HG02870 (cell line): ENCODE measurements around the gene SORCS2.

Source experiments
- ATAC-seq: cut with Tn5 transposase; IDR thresholded peaks from one replicate; pipeline ENCODE4 v1.9.1; 2021; ENCODE audit warnings: mild to moderate bottlenecking, moderate library complexity; ENCODE audit not compliant: unreplicated experiment

Gene SORCS2

DNA sequence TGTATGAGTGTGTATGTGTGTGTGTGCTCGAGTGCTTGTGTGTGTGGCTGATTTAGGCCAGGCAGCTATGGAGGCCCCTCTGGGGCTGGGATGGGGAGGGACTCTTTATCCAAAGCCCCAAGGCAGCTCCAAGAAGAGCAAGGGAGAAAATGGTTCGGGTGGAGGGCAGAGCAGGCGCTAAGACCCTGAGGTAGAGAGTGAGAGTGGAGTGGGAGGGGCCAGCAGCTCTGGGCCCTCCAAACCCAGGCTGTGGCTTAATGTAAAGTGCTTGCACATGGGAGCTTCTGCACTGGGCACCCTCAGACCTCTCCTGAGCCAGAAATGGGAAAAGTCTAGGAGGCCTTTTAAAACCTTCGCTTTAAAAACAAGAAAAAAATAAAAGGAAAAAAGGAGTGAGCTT is 475.9 kb downstream of the SORCS2 start:
- no peak for ATAC-seq

DNA sequence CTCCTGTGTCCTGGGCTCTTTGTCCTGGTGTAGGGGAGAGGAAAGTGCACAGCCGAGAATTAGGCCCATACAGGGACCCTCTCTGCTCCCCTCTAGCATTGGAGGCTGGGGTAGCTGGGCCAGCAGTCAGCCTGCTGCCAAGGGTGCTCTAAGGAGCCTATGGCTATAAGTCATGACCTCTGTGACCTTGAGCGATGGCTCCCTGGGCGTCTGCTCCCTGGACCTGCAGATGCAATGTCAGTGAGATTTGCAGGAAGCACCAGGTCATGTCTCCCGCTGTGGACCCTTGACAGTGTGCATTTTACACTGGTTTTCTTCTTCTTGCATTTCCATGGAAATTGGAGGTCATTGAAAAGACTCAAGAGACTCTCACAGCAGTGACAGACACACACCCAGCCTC is 476.5 kb downstream of the SORCS2 start:
- ATAC-seq, result no peak

GRCh38 chr4:7672601-7673000 is 480.3 kb downstream of the SORCS2 start:
- no peak for ATAC-seq

GRCh38 chr4:7673121-7673520 is 480.8 kb downstream of the SORCS2 start:
- no peak for ATAC-seq

- ATAC-seq, result no peak
Measured at GRCh38 chr4:7674706-7675105, 482.4 kb downstream of the SORCS2 start.

DNA sequence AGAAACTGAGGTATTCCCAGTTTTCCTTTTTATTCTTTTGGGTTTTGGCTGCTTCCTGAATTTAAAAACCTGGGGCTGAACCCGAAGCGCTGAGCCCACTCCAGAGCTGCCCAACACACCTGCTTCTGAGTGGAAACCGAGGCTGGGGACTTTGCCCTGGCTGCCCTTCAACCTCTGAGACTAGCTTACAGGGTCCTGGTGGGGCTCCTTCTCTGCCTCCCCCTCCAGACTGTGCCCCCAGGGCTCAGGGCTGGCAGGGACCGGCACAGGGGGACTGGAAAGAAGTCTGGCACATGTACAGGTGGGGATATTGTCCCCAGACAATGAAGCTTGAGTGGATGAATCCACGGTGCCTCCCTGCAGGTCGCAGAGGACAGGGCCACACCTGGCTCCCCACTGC is 482.8 kb downstream of the SORCS2 start:
- no peak for ATAC-seq

- no peak for ATAC-seq
Measured at GRCh38 chr4:7675612-7676320, 483.4 kb downstream of the SORCS2 start.

DNA sequence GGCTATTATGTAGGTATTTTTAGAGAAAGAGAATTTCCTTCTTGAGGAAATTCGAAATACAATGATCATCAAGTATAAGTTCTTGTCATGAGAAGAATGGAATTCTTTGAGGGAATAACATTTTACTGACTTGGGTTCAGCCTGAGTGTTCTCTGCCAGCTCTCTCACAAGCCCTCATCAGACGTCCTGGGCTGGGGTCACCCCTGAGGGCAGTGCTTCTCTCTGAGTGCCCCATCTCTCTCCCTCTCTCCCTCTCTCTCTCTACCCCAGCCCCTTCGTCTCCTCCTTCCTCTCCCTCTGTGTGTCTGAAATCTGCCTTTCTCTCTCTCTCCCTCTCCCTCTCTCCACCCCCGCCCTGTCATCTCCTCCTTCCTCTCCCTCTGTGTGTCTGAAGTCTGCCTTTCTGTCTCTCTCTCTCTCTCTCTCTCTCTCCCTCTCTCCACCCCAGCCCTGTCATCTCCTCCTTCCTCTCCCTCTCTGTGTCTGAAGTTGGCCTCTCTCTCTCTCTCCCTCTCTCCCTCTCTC is 484.1 kb downstream of the SORCS2 start:
- ATAC-seq, result no peak

- no peak for ATAC-seq
Measured at GRCh38 chr4:7677086-7677485, 484.7 kb downstream of the SORCS2 start.

GRCh38 chr4:7677799-7678301 is 485.5 kb downstream of the SORCS2 start:
- no peak for ATAC-seq

DNA sequence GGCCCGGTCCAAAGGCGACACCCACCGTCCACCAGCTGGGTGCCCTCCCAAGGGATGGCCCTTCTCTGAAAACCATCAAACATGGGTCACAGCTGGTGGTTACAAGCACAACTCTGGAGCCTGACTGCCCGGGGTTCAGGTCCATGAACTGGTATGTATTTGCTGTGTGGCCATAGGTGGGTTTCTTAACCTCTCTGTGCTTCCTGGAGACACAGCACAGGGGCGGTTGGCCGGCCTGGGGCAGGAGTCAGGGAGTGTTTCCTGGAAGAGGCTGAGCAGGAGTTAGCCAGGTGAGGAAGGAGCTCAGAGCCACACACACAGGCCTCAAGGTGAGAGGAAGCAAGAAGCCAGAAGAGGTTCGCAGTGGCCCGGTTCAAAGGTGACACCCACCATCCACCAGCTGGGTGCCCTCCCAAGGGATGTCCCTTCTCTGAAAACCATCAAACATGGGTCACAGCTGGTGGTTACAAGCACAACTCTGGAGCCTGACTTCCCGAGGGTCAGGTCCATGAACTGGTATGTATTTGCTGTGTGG is 486.0 kb downstream of the SORCS2 start:
- no peak for ATAC-seq

GRCh38 chr4:7679406-7680040 is 487.2 kb downstream of the SORCS2 start:
- ATAC-seq, result no peak

GRCh38 chr4:7680106-7680505 is 487.8 kb downstream of the SORCS2 start:
- ATAC-seq, result no peak

GRCh38 chr4:7680731-7681130 is 488.4 kb downstream of the SORCS2 start:
- no peak for ATAC-seq

- ATAC-seq, result no peak
Measured at GRCh38 chr4:7683126-7683703, 490.9 kb downstream of the SORCS2 start.

DNA sequence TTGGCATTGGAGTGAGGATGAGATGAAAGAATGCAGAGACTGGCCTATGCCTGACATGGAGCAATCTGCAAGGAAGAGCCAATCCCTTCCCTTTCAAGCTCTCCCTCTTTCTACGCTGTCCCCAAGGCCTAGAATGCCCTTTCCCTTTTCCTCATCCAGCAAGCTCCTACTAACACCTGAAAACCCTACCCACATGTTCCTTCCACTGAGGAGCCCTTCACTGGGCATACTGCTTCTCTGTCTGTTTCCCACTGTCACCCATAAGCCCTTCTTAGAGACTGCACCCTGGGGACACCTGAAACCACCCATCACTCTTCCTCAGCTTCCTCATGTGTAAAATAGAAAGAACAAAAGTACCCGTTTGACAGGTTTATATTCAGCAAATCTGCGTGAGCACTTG is 492.0 kb downstream of the SORCS2 start:
- no peak for ATAC-seq

GRCh38 chr4:7686070-7686870 is 493.9 kb downstream of the SORCS2 start:
- no peak for ATAC-seq

GRCh38 chr4:7687006-7687405 is 494.7 kb downstream of the SORCS2 start:
- no peak for ATAC-seq

GRCh38 chr4:7687796-7688195 is 495.5 kb downstream of the SORCS2 start:
- ATAC-seq, result no peak

- ATAC-seq, result no peak
Measured at GRCh38 chr4:7689773-7690693, 497.7 kb downstream of the SORCS2 start.
